A673 (cell line): ENCODE measurements around the gene CDH23. TPM values are rescaled to one million over a fixed set of nuclear protein-coding genes. Genes with fewer than 3 reads are reported as not detected.

Experiments
- BruUV-seq: library from RNA; stranded (reverse); fragments of 400-500 nt; replicated peaks from 2 replicates; lab custom pipeline; 2021; lab: Mats Ljungman, UMichigan
- CTCF ChIA-PET: fragments of 300-600 bp; sonication (Branson Sonifier 250); formaldehyde crosslinking; loops from one replicate; lab custom pipeline; 2022; ENCODE audit warnings: antibody characterized with exemption; lab: Charles Lee
- POLR2A ChIA-PET: fragments of 300-600 bp; sonication (Branson Sonifier 250); formaldehyde crosslinking; loops from one replicate; lab custom pipeline; 2022; ENCODE audit warnings: antibody characterized with exemption; ENCODE audit not compliant: low non-redundant PET; lab: Charles Lee
- DNase-seq: peaks from one replicate; pipeline ENCODE4 v3.0.0-alpha.2; 2015; ENCODE audit warnings: low spot score
- H3K27ac ChIP-seq: fragments of 200-600 bp; sonication (generic); 2 replicates; pipeline ENCODE4 v1.5.1; 2016; ENCODE audit warnings: mixed run types, low read depth, mild to moderate bottlenecking, mixed read lengths, antibody characterized with exemption, low read length; ENCODE audit not compliant: poor library complexity, severe bottlenecking
- H3K27me3 ChIP-seq: fragments of 200-600 bp; sonication (generic); replicated peaks from 2 replicates; pipeline ENCODE4 v1.6.1; 2017; ENCODE audit warnings: mixed run types, low read depth, mild to moderate bottlenecking, mixed read lengths, antibody characterized with exemption, low read length; ENCODE audit not compliant: insufficient read depth, poor library complexity
- H3K36me3 ChIP-seq: fragments of 200-600 bp; sonication (generic); 2 replicates; pipeline ENCODE4 v1.6.1; 2016; ENCODE audit warnings: mixed run types, mild to moderate bottlenecking, mixed read lengths, antibody characterized with exemption, low read length; ENCODE audit not compliant: insufficient read depth, poor library complexity, severe bottlenecking
- H3K4me1 ChIP-seq: fragments of 200-600 bp; sonication (generic); 2 replicates; pipeline ENCODE4 v1.6.1; 2017; ENCODE audit warnings: mixed run types, mild to moderate bottlenecking, mixed read lengths, antibody characterized with exemption, low read length; ENCODE audit not compliant: insufficient read depth, poor library complexity, severe bottlenecking
- H3K4me3 ChIP-seq: fragments of 200-600 bp; sonication (generic); 2 replicates; pipeline ENCODE4 v1.5.1; 2016; ENCODE audit warnings: low read depth, mixed run types, mild to moderate bottlenecking, mixed read lengths, low read length; ENCODE audit not compliant: poor library complexity, severe bottlenecking
- H3K9me3 ChIP-seq: fragments of 200-600 bp; sonication (generic); 2 replicates; pipeline ENCODE4 v1.6.1; 2016; ENCODE audit warnings: mixed run types, low read depth, mild to moderate bottlenecking, mixed read lengths, antibody characterized with exemption, low read length; ENCODE audit not compliant: poor library complexity, severe bottlenecking
- EZH2 ChIP-seq: fragments of 200-600 bp; sonication (generic); IDR thresholded peaks from 2 replicates; pipeline ENCODE4 v1.6.1; 2017; ENCODE audit warnings: borderline replicate concordance, low read depth, mild to moderate bottlenecking, mixed read lengths, antibody characterized with exemption, low read length; ENCODE audit not compliant: poor library complexity, severe bottlenecking
- intact Hi-C: fragments of 100-400 bp; cut with micrococcal nuclease; formaldehyde crosslinking; loops from one replicate; pipeline ENCODE4 v1.10.0; 2022; ENCODE audit not compliant: unreplicated experiment
- total RNA-seq: library from RNA; stranded (reverse); gene quantifications from 2 replicates; pipeline ENCODE4 v1.2.3, GENCODE V29; 2021
- TF ChIP-seq, protein P1 (sequence below): fragments of 300-800, 200-600 bp; sonication (generic); conservative IDR thresholded peaks from 2 replicates; pipeline ENCODE4 v1.5.1; 2017; ENCODE audit warnings: low read depth, mild to moderate bottlenecking, antibody characterized with exemption, low read length, moderate library complexity, mixed read lengths

Gene CDH23
- total RNA-seq, 1 experiment from 2014 or later: 49.7 TPM

DNA sequence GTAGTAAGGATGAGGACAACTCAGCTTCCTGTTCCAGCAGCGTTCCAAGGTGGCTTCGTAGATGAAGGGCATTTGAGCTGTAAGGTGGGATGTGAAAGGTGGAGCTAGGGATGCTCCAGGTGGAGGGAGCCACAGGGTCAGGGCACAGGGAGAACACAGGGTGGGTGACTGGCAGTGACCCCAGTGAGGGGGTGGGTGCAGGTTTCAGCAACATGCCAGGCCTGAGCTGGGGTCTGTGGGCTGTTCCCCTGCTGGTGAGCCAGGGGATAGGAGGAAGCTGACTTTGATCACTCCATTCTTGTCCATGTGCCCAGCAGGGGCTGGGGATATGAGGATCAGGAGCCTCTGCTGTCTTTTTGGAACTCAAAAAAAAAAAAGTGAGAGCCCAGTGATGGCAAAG is 33.2 kb downstream of the CDH23 start:
- Histone ChIP-seq H3K4me1 (peaks cover 74% of the 10 kb centered on the region), H3K27ac (peak overlapping the region; percentile 80), H3K9me3 (no peaks in the 10 kb centered on the region), H3K36me3 (no peaks in the 10 kb centered on the region), H3K4me3 (no peak overlapping the region), H3K27me3 (no peaks in the 10 kb centered on the region)
- ChIA-PET POLR2A (interaction anchor here (0.7 kb wide), 1 partner anchor 133 kb away, joined by 3 read pairs; no protein-coding TSS in a partner anchor), CTCF (interaction anchor here (0.5 to 0.8 kb wide), 2 partner anchors 14 to 890 kb away, joined by 4 to 23 read pairs; no protein-coding TSS in a partner anchor)
- TF ChIP-seq, protein P1, sequence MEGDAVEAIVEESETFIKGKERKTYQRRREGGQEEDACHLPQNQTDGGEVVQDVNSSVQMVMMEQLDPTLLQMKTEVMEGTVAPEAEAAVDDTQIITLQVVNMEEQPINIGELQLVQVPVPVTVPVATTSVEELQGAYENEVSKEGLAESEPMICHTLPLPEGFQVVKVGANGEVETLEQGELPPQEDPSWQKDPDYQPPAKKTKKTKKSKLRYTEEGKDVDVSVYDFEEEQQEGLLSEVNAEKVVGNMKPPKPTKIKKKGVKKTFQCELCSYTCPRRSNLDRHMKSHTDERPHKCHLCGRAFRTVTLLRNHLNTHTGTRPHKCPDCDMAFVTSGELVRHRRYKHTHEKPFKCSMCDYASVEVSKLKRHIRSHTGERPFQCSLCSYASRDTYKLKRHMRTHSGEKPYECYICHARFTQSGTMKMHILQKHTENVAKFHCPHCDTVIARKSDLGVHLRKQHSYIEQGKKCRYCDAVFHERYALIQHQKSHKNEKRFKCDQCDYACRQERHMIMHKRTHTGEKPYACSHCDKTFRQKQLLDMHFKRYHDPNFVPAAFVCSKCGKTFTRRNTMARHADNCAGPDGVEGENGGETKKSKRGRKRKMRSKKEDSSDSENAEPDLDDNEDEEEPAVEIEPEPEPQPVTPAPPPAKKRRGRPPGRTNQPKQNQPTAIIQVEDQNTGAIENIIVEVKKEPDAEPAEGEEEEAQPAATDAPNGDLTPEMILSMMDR: peak; percentile 60
- TF ChIP-seq EZH2: no peak
- peak; percentile 41 for DNase-seq
- BruUV-seq: no TSS peak
- intact Hi-C loops: no loop called here

DNA sequence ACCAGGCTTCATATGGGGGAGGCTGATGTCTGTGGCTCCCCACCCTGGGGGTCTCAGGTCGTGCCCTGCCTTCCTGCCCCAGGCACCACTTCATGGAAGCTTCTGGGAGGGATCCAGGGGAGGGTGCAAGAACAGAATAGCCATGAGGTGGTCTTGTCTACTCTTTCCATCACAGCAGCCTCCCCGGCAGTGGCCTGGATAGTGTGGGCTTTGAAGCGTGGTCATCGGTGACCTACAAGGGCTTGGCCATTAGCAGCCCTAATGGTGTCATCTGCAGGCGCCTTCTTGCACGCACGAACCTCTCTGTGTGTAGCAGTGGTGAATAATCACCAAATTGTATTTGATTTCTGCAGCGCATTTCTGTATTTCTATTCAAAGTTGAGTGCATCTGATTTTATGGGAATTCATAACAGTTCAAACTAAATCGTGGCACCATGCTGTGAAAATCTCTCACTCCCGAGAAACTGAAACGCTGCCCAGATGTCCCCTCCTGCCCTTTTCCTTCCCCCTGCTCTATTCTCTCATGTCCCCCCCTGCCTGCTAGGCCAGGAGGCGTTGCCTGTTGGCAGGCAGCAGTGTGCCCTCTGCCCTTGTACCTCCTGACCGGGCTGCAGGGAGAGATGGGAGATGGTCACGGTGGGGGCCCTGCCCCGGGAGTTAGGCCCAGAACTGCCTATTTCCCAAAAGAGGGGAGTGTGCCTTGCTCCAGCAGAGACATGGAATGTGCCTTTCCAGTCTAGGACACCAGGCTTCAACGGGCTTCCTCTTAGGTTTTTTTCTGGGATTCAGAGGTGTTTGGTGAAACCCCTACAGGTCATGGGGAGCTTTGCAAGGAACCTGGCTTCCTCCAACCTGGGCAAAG is 34.8 kb downstream of the CDH23 start:
- POLR2A ChIA-PET: no interaction called here
- no TSS peak for BruUV-seq

GRCh38 chr10:71432101-71432905 is 35.6 kb downstream of the CDH23 start:
- no peaks in the 10 kb centered on the region for H3K9me3 ChIP-seq
- intact Hi-C loops: no loop called here
- H3K4me1 ChIP-seq: peaks cover 77% of the 10 kb centered on the region
- BruUV-seq: no TSS peak
- no peak overlapping the region for H3K4me3 ChIP-seq
- peak overlapping the region; percentile 80 for H3K27ac ChIP-seq
- POLR2A ChIA-PET: no interaction called here
- no peaks in the 10 kb centered on the region for H3K36me3 ChIP-seq
- CTCF ChIA-PET: no interaction called here
- H3K27me3 ChIP-seq: no peaks in the 10 kb centered on the region
- no peak for TF ChIP-seq EZH2
- TF ChIP-seq, protein P1: no peak
- no peak for DNase-seq

More for the DNA sequence above, 34.8 kb downstream of the CDH23 start:
- no peaks in the 10 kb centered on the region for H3K27me3 ChIP-seq
- DNase-seq: peak; percentile 65
- no peaks in the 10 kb centered on the region for H3K36me3 ChIP-seq
- no peaks in the 10 kb centered on the region for H3K9me3 ChIP-seq
- intact Hi-C loops: no loop called here
- peak overlapping the region; percentile 4 for H3K4me3 ChIP-seq
- H3K4me1 ChIP-seq: peaks cover 74% of the 10 kb centered on the region
- TF ChIP-seq EZH2: no peak
- TF ChIP-seq, protein P1: peak; percentile 33
- CTCF ChIA-PET: no interaction called here
- peak overlapping the region; percentile 80 for H3K27ac ChIP-seq
